ENCODE data around the gene GFRA1.

GFRA1 gene

DNA sequence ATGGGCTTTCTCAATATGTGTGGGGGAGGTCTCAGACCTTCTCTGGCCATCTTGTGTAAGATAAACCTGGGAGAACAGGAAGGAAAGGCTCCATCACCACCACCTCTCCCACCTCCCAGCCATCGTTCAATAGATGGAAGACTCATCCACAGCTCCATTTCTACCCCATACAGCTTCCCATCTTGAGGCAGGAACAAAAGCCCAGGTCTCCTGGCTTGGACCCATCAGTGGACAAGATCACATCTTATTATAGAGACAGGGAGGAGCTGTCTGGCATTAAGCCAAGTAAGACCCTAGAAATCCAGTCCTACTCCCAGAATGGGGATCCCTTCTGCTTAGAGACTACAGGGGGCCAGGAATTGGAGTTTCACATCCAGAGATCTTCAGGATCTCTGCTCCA is 150.3 kb downstream of the GFRA1 start:
- TF ChIP-seq POLR2A (IDR thresholded peaks at IDR 0.05; ENCODE audit: extremely low read depth, insufficient read length) (no peak), MYC (IDR thresholded peaks at IDR 0.05; ENCODE audit: low read depth, low read length) (no peak)
- TF ChIP-seq, protein P1, sequence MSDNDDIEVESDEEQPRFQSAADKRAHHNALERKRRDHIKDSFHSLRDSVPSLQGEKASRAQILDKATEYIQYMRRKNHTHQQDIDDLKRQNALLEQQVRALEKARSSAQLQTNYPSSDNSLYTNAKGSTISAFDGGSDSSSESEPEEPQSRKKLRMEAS (IDR thresholded peaks at IDR 0.05; ENCODE audit: low read depth, low read length) = no peak
- TF ChIP-seq, protein P2, sequence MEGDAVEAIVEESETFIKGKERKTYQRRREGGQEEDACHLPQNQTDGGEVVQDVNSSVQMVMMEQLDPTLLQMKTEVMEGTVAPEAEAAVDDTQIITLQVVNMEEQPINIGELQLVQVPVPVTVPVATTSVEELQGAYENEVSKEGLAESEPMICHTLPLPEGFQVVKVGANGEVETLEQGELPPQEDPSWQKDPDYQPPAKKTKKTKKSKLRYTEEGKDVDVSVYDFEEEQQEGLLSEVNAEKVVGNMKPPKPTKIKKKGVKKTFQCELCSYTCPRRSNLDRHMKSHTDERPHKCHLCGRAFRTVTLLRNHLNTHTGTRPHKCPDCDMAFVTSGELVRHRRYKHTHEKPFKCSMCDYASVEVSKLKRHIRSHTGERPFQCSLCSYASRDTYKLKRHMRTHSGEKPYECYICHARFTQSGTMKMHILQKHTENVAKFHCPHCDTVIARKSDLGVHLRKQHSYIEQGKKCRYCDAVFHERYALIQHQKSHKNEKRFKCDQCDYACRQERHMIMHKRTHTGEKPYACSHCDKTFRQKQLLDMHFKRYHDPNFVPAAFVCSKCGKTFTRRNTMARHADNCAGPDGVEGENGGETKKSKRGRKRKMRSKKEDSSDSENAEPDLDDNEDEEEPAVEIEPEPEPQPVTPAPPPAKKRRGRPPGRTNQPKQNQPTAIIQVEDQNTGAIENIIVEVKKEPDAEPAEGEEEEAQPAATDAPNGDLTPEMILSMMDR (IDR thresholded peaks at IDR 0.05; ENCODE audit: low read depth, low read length) = no peak
- H3K4me3 ChIP-seq (ENCODE audit: low read depth, low read length) = no peak overlapping the region
- DNase-seq (ENCODE audit: low read depth) = no peak

DNA sequence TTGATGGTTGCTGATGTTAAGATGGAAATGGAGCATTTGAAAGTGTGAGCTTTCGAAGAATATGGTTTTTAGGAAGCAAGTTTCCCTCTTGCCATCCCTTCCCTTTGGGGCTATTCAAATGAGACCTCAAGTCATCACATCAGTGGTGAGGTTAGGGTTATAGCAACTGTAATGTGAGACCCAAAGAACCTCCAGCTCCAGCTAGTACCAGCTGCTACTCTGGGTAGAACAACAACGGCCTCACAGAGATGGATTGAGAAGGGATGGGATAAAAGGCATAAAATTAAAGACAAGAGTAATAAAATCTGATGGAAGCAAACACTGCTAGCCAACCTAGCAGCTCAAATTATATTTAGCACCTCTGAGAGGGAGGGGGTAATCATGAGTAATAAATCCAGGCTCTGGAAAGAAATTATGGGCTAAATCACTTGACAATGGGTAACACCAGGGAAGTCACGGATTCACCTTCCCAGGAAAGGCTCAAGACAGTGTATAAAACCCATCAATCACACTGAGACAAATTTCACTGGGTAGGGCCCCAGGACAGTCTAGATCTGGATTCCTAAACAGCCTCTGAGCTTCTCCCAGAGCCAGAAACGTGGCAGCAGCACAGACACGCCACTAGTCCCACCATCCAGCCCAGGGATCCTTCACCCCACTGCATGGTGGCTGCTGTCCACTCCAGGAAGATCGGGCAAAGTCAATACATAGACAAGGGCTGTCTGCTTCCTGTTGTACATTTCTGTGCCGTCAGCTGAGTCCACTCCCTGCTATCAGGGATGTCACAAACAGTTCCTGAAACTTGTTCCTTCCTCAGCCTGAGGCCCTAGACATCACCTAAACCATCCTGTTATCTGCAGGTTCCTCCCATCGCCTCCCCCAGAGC is 151.1 kb downstream of the GFRA1 start:
- TF ChIP-seq MYC (IDR thresholded peaks at IDR 0.05; ENCODE audit: low read depth, low read length) (no peak), POLR2A (IDR thresholded peaks at IDR 0.05; ENCODE audit: extremely low read depth, insufficient read length) (no peak)
- TF ChIP-seq, protein P1 (IDR thresholded peaks at IDR 0.05; ENCODE audit: low read depth, low read length) = no peak
- TF ChIP-seq, protein P2 (IDR thresholded peaks at IDR 0.05; ENCODE audit: low read depth, low read length) = no peak
- H3K4me3 ChIP-seq (ENCODE audit: low read depth, low read length) = no peak overlapping the region
- DNase-seq (ENCODE audit: low read depth) = no peak

GRCh38 chr10:116120688-116121455 is 152.1 kb downstream of the GFRA1 start:
- peak; percentile 25 for DNase-seq (ENCODE audit: low read depth)
- no peak overlapping the region for H3K4me3 ChIP-seq (ENCODE audit: low read depth, low read length)
- TF ChIP-seq, protein P1 (IDR thresholded peaks at IDR 0.05; ENCODE audit: low read depth, low read length) = peak; percentile 33; the same call in 1 of the 2 replicates
- TF ChIP-seq MYC (IDR thresholded peaks at IDR 0.05; ENCODE audit: low read depth, low read length) (no peak), POLR2A (IDR thresholded peaks at IDR 0.05; ENCODE audit: extremely low read depth, insufficient read length) (no peak)
- TF ChIP-seq, protein P2 (IDR thresholded peaks at IDR 0.05; ENCODE audit: low read depth, low read length) = peak; percentile 37

- TF ChIP-seq, protein P1 (IDR thresholded peaks at IDR 0.05; ENCODE audit: low read depth, low read length) = no peak
- TF ChIP-seq MYC (IDR thresholded peaks at IDR 0.05; ENCODE audit: low read depth, low read length) = no peak
- TF ChIP-seq POLR2A (IDR thresholded peaks at IDR 0.05; ENCODE audit: extremely low read depth, insufficient read length) = no peak
- TF ChIP-seq, protein P2 (IDR thresholded peaks at IDR 0.05; ENCODE audit: low read depth, low read length) = no peak
- no peak overlapping the region for H3K4me3 ChIP-seq (ENCODE audit: low read depth, low read length)
- no peak for DNase-seq (ENCODE audit: low read depth)
Observed at GRCh38 chr10:116118847-116119246, 154.2 kb downstream of the GFRA1 start.

GRCh38 chr10:116115797-116116196 is 157.2 kb downstream of the GFRA1 start:
- no peak for TF ChIP-seq POLR2A (IDR thresholded peaks at IDR 0.05; ENCODE audit: extremely low read depth, insufficient read length)
- no peak for TF ChIP-seq MYC (IDR thresholded peaks at IDR 0.05; ENCODE audit: low read depth, low read length)
- TF ChIP-seq, protein P1 (IDR thresholded peaks at IDR 0.05; ENCODE audit: low read depth, low read length) = no peak
- TF ChIP-seq, protein P2 (IDR thresholded peaks at IDR 0.05; ENCODE audit: low read depth, low read length) = no peak
- no peak for DNase-seq (ENCODE audit: low read depth)
- no peak overlapping the region for H3K4me3 ChIP-seq (ENCODE audit: low read depth, low read length)

All from NB4 (cell line).